Fibroblast of lung (primary cell): ENCODE measurements around the gene WSCD2.

Experiments
- CTCF ChIP-seq, 2 donors: IDR thresholded peaks in 1 of 2; conservative IDR thresholded peaks in 1 of 2; 1 replicate in 1 of 2; 2 replicates in 1 of 2; pipeline ENCODE4 v1.5.1; 2011 to 2012; ENCODE audit warnings: low read length in 2 of 2, control low read depth in 1 of 2, inconsistent platforms in 1 of 2, low read depth in 1 of 2, mild to moderate bottlenecking in 1 of 2
- EZH2 ChIP-seq: IDR thresholded peaks from 2 replicates; pipeline ENCODE4 v1.5.1; 2012; ENCODE audit warnings: low read length, control low read depth, mild to moderate bottlenecking; ENCODE audit errors: missing control alignments

GRCh38 chr12:108218921-108219320 lies 89.8 kb downstream of the WSCD2 start:
- TF ChIP-seq CTCF (conservative IDR thresholded peaks at IDR 0.05 in 1 of 2, IDR thresholded peaks at IDR 0.05 in 1 of 2; ENCODE audit: low read depth in 1 of 2, low read length in 2 of 2) (no peak), EZH2 (no peak)
